CD4-positive, alpha-beta T cell treated with Interleukin-17A for 4 hours (primary cell): ENCODE measurements around the gene MARCHF9.
"Not testable (repeated sequence)": the region's sequence is repeated elsewhere in the genome, so short reads cannot be mapped to it uniquely, and the experiment has no call there.

ENCODE experiments used
- DNase-seq: peaks from one replicate; pipeline ENCODE4 v3.0.0-alpha.2; 2020; ENCODE audit warnings: mixed read lengths

The MARCHF9 gene

DNA sequence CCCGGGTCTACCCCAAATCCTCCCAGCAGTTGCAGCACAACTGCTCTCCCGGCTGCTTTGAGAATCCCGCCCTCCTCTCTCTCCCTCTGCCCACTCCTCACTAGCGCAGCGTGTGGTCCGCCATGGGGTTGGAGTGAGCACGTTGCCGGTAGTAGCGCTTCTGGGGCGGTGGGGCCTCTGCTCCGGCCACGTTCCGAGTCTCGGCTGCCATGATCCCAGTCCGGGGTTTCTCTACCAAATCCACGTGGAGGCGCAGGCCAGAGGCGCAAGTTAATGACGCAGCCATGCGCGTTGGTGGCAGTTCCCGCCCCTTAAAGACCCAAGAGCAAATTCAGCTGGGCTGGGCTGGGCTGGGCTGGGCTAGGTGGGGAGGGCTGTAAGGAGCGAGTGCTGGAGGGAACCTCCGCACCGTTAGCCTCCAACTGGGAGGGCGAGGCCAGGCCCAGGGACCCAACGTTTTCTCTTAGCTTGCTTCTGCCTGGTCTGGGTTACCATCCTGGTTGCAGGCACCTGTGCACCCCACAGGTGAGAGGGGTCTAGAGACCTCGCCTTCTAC, 17.0 kb downstream of the MARCHF9 start, which contains the start of gene METTL1:
Gene METTL1 (minus strand): TSS at position 233 of the 556 bp plus-strand sequence. CDS start 22 bp downstream, at position 211.
- peak; percentile 90 for DNase-seq

DNA sequence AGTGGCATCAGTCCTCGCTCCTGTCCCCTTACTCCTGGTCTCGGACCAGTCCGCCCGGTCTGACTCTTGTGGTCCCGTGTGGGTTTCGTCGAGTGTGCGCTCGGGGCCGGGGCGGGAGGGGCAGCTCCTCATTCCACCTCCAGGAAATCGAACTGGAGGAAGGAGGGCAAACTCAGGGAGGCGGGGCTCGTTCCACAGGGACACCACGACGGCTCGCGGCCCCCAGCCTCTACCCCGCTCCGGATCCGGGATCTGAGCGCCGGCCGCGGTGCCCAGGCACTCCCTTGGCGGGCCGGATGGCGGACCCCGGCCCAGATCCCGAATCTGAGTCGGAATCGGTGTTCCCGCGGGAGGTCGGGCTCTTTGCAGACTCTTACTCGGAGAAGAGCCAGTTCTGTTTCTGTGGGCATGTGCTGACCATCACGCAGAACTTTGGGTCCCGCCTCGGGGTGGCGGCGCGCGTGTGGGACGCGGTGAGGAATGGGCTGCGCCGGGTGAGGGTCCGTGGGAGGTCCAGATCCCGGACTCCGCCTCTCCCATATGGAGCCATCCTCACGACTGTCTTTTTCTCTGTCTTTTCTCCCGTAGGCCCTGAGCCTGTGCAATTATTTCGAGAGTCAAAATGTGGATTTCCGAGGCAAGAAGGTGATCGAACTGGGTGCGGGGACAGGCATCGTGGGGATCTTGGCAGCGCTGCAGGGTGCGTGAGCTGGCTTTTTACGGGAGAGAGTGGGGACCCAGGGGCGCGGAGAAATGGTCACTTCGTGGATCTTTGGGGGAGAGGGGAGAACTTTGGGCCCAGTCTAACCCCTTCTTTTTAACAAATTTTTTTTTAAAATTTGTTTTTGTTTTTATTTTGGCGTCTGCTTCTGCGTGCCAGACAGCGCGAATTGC, 17.8 kb downstream of the MARCHF9 start, which contains the start of gene EEF1AKMT3:
Gene EEF1AKMT3 (plus strand): TSS at position 186 of the 894 bp plus-strand sequence. CDS start 111 bp downstream, at position 297.
- DNase-seq = peak; percentile 52

DNA sequence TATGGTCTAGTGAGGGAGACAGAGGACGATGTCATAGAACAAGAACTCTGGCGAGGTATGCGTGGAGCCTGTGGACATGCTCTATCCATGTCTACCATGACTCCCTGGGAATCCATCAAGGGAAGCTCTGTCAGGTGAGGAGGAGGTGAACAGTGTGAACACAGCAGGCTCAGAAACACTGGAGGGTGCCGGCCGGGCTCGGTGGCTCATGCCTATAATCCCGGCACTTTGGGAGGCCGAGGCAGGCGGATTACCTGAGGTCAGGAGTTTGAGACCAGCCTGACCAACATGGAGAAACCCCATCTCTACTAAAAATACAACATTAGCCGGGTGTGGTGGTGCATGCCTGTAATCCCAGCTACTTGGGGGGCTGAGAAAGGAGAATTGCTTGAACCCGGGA, 19.7 kb downstream of the MARCHF9 start:
- DNase-seq = not testable (repeated sequence)

DNA sequence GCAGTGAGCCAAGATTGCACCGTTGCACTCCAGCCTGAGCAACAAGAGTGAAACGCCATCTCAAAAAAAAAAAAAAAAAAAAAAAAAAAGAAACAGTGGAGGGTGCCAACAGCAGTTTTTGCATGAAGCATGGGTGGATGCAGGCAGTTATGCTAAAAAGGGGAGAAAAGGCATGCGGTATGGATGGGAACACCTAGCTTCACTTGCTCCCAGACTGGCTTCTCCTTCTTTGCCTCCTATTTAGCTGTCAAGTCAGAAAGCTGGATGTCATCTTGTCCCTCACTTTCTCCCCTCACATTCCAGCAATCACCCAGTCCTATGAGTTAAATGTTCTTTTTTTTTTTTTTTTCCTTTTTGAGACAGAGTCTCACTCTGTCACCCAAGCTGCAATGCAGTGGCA, 20.1 kb downstream of the MARCHF9 start:
- no peak for DNase-seq

DNA sequence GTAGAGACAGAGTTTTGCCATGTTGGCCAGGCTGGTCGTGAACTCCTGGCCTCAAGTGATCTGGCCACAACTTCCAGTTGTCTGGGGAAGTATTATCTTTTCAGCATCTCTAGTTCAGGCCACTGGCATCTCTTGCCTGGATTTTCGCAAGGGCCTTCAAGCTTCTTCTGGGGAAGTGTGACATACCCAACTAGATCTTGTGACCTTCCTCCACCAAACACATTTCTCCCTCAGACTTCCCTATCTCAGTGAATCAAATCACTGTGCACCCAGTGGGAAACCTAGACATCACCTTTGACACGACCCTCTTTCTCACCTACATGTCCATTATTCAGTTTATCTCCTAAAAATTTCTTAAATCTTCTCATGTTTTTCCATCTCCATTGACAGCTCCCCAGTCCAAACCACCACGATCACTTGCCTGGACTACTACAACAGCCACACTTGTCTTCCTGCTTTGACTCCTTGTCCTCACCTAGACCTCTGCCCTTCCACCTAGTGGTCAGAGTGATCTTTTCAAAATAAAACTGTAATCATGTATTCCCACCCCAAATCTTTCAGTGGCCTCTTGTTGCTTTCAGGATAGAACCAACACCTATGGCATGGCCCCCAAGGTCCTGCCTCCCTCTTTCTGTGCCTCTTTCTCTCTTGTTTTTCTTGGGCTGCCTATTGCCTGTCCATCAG, 20.8 kb downstream of the MARCHF9 start:
- DNase-seq = no peak

DNA sequence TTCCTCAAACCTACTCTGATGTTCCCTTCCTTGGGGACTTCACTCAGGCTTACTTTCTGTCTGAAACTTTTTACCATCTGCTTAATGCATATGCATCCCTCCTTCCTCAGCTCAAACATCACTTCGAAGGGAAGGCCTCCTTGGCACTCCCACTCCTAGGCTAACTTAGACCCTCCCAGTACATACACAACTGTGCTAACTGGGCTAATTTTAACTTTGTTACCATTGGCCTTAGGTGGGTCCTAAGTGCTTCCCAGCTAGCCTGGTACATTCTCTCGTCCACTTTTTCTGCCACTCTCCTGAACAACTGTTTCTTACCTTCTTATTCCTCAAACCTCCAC, 21.3 kb downstream of the MARCHF9 start:
- no peak for DNase-seq

DNA sequence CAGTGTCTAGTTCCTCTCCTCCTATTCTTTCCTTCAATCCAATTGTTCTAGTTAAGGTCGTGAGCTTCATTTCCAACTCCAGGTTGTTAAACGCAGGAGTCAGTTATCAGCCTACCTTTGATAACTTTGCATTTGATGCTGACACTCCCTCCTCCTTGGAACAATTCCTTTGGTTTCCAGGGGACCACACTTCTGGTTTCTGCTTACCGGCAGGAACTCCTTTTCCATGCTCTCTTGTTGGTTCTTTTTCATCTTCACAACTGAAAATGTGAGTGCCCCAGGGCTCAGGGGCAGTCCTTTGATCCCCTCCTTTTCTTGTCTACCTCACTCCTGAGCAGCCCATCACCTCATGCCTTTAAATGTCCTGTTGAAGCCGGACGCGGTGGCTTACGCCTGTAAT, 22.5 kb downstream of the MARCHF9 start:
- no peak for DNase-seq

DNA sequence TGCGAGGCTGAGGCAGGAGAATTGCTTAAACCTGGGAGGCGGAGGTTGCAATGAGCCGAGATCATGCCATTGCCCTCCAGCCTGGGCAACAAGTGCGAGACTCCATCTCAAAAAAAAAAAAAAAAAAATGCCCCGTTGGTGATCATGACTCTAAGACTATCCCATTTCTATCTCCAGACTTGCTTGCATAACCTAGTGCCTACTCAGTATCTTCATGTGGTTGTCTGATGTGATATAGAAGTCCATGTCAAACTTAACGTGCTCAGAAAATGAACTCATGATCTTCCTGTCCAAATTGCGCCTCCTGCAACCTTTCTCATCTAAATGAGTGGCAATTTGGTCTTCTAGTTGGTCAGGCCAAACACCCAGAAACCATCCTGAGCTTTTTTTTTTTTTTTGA, 23.0 kb downstream of the MARCHF9 start:
- no peak for DNase-seq

DNA sequence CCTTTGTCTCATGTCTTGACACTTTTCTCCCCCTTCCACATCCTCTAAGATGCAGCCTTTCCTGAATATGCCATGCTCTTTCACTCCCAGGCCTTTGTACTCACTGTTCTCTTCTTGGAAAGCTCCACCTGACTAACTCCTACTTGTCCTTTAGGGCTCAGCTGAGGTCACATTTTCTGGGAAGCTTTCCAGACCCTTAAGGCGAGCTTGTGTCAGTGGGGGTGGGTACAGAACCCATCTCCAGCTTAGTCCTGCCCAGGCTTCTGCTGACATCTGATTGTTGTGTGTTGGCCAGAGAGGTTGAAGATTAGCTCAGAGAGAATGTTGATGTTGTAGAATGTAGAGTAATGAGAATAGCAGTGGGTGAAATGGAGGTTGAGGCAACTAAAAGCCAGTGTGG, 24.8 kb downstream of the MARCHF9 start:
- no peak for DNase-seq

DNA sequence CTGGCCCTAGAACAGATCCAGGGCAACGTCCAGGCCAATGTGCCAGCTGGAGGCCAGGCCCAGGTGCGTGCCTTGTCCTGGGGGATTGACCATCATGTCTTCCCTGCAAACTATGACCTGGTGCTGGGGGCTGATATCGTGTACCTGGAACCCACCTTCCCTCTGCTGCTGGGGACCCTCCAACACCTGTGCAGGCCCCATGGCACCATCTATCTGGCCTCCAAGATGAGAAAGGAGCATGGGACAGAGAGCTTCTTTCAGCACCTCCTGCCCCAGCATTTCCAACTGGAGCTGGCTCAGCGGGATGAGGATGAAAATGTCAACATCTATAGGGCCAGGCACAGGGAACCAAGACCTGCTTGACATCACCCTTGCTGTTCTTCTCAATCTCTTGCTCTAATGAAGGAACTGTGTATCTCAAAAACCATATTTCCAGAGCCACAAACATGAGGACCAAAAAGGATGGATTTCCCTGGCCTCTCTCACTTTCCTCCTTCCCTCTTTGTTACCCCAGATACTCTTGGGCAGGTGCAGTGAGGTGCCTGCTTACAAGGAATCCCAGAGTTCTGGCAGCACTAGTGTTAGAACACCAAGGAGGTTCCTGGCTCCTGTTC, 25.5 kb downstream of the MARCHF9 start:
- DNase-seq = no peak

DNA sequence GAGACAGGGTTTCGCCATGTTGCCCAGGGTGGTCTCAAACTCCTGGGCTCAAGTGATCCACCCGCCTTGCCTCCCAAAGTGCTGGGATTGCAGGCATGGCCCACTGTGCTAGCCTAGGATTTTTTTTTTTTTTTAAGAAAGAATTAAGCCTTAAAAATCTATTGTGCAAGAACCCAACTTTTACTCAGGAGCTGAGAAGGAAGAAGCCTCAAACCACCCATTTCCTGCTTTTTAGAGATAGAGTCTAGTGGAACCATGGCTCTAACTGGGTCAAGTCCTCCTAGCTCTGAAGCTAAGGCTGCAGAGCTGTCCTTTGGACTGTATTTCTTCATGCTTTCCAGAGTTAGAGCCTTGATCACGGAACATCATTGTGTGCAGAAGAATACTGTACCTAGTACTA, 26.3 kb downstream of the MARCHF9 start:
- DNase-seq = no peak

DNA sequence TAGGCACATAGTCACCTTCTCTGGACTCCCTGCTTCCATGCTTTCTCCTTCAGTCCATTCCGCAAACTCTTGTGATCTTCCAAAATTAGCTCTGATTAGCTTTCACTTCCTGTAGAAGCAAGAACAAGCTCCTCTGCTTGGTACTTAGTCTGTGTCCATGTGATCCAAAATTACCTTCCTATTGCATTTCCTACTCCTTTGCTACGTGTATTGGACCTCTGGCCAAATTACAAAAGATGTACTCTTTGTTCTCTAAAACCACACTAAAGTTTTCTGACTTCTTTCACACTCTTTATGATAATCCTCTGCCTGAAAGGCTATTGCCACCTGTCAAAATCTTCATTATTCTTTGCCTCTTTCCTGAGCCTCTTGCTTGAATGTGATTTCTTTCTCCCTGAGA, 26.9 kb downstream of the MARCHF9 start:
- no peak for DNase-seq

DNA sequence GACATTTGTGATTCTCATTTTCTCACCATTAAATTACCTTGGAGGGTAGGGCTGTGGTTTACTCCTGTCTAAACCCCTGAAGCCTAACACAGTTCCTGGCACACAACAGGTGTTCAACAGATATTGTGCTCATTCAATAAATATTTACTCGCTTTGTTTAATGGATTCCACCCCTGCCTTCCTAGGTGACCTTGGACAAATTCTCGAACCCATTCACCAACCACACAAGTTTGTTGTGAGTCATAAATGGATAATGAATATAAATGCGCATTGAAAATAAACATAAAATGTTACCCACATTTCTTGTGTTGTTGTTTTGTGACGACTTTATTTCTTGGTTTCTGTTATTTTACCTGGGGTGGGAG, 27.3 kb downstream of the MARCHF9 start:
- DNase-seq = no peak

DNA sequence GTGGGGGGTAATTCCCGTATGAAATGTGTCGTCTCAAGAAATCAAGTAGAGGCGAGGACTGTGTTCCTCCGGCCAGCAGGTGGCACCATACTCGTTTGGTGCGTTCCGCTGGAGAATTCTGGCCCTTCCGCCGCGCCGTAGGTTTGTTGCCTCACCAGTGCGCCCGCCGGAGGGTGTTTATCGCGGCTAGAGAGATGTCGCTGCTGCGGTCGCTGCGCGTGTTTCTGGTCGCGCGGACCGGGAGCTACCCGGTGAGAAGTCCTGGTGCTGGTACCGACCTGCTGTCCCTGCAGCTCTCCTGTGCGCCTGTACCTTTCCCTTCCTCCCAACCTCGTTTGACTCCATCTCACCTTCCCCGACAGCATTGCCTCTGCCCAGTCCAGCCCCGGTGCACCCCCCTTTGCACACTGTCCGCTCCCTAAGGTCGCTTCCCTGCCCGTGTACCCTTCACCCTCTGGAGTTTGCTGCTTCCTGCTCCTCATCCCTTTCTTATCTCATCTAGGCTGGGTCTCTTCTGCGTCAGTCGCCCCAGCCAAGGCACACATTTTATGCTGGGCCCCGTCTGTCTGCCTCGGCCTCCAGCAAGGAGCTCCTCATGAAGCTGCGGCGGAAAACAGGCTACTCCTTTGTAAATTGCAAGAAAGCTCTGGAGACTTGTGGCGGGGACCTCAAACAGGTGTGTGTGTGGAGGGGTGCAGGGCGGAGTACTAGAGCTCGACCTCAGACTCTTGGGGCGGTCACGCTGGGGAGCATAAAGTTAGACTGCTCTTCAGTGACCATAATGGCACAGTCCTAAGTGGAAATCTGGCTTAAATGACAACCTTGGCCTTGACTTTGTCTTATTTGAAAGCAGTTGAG, 27.9 kb downstream of the MARCHF9 start, which contains the start of gene TSFM:
Gene TSFM (plus strand): TSS at position 180 of the 858 bp plus-strand sequence. CDS start 15 bp downstream, at position 195.
- DNase-seq = peak; percentile 99

DNA sequence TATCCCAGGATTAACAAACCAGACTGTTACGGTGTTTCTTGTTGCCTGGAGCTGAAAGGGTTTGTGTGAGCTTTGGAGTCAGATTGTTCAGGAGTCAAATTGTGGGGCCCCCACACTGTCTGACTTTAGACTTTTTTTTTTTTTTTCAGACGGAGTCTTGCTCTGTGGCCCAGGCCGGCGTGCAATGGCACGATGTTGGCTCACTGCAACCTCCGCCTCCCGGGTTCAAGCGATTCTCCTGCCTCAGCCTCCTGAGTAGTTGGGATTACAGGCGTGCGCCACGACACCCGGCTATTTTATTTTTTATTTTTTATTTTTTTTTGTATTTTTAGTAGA, 28.5 kb downstream of the MARCHF9 start:
- no peak for DNase-seq

DNA sequence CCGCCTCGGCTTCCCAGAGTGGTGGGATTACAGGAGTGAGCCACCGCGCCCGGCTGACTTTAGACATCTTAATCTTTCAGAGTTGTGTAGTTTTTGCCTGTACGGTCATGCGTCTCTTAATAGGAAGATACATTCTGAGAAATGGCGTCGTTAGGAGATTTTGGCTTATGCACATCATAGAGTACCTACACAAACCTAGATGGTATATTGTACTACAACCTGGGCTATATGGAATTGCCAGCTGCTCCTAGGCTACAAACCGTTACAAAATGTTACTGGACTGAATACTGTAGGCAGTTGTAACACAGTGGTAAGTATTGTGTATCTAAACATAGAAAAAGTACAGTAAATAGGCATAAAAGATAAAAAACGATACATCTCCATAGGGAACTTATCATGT, 29.0 kb downstream of the MARCHF9 start:
- no peak for DNase-seq

DNA sequence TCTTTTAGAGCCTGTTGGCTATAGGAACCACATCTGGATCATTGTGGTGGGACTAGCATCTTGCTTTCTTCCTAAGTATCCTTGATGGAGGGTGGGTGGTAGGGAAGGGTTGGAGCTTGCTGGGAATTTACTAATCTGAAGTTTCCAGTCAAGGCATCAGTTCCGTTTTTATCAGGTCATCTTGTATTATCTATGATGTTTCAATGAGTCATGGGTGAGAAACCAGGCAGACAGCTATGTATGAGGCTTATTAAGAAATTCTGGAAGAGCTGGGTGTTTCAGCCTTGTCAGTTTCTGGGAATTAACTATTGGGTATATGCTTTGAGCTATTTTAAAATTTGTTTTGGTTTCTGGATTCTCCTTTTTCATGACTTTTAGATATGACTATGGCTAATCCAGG, 39.0 kb downstream of the MARCHF9 start:
- no peak for DNase-seq

DNA sequence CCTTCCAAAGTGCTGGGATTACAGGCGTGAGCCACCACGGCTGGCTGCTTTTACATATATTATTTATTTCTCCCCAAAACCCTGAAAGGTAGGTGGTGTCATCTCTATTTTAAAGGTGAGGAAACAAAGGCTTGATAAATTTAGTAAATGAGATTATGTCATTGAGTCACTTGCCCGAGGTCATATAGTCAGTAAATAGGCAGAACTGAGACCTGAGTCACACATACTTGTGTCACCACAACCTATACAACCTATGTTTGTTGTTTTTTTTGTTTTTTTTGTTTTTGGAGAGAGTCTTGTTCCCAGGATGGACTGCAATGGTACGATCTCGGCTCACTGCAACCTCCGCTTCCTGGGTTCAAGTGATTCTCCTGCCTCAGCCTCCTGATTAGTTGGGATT, 40.5 kb downstream of the MARCHF9 start:
- no peak for DNase-seq

DNA sequence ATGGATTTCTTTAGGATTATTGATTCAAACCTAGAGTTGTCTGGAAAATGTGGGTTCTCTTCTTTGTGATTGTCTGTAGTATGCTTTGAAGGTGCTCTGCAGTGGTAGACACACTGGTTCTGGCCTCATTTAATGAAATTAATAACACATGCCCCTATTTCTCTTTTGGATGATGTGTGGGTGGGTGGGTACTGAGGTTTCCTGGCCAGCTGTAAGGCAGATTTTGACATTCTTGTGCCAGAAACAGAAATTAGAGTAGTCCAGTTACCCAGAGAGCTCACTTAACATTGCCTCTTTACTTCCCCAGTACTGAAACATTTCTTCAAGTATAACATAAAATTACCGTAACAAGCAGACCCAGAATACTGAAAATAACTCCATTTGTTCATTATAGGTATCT, 42.1 kb downstream of the MARCHF9 start:
- DNase-seq = no peak

DNA sequence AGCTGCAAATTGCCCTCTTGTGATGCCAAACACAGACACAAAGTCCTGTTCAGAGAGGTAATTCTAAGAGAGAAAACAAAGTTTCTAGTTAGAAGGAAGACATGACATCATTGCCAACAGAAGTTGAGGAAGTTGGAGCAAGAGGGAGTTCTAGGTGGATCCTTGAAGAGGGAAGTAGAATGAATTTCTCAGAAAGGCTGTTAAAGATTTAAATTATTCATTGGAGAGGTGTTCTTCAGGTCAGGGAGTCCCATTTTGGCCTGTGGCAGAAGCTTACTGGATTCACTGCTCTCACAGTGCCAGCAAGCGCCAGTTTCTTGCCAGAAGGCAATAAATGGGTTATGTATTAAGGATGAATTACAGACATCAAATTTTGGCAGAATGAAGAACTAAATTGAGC, 43.0 kb downstream of the MARCHF9 start:
- DNase-seq = no peak

DNA sequence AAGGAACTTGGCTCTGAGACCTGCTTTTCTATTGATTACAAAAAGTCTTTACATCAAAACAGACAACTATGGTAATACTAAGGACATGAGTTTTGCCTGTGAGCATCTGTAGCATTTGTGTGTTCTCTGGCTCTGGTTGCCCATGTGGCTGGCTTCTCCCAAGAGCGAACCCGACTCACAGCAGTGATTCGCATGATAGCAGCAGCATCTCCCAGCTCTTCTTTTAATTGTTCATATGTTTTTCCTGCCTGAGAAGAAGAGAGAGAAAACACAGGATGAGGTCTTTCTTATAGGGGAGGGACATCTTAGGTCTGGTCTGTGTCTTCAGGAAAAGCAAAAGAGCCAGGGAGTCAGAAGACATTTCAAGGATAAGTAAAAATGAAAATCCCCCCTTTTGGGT, 46.1 kb downstream of the MARCHF9 start:
- no peak for DNase-seq

DNA sequence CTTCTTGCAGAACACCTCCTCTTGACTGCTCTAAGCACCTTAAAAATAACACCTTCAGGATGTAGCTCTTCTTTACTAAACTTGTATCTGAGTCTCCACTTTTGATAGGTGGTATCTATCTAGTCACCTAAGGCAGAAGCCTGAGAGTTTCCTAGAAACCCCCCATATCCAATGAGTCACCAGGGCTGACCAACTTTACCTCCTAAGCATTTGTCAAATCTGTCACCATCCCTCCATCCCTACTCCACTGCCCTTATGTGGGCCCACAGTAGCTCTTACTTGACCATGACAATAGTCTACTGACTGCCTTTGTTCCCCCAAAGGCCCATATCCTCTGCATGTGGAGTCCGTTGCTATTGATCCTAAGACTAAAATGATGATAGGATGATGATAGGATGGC, 47.7 kb downstream of the MARCHF9 start:
- DNase-seq = no peak
